GM21528 (cell line): ENCODE results near the gene TOX2.

Source experiments
- ATAC-seq: cut with Tn5 transposase; IDR thresholded peaks from one replicate; pipeline ENCODE4 v1.9.1; 2021; ENCODE audit warnings: mild to moderate bottlenecking, moderate library complexity; ENCODE audit not compliant: unreplicated experiment, low FRiP score

The TOX2 gene

DNA sequence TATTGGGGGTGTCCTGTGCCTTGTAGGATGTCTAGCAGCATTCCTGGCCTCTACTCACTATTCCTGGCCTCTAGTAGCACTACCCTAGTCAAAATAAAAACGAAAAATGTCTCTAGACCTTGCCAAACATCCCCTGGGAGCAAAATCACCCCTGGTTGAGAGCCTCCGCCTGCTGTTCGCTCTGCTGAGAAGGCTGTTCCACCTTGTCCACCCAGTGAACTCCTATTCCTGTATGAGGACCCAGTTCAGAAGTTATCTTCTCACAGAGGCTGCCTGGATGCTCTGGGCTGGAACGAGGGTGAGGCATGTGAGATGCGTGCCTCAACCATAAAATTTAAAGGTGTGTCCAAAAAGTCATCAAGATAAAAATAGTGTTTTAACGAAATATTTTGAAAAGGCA is 101.9 kb downstream of the TOX2 start:
- ATAC-seq, result no peak

DNA sequence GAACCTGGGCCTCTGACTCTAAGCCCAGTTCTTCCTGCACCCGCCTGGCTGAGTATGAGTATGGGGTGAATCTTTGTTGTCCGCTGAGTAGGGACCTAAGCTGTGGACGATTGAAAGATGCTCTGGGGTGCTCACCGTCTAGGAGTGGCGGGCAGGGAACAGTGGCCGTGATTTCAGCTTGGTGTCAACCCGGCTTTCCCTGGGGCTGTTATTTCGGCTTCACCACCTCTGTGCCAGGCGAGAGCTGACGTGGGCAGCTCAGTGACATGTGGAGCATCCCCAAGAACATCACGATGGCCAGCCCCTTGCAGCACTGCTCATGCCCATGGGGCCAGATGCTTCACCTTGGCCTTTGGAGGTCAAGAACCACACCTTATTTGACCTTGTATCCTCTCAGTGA is 102.6 kb downstream of the TOX2 start:
- ATAC-seq, result no peak

DNA sequence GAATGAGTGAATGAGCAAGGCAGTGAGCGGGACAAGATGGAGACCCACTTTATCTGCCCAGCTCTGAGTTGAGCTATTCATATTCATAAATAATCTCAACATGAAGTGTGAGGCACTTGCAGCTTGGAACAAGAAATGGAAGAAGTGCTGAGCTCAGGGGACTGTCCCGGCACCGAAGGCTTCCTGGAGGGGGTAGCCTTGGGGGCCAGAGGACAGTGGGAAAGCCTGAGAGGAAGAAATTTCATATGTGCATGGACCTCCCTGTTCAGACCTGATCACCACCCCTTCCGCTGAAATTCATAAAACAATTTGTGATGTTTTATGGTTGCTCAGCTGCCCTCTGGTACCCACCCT is 103.2 kb downstream of the TOX2 start:
- ATAC-seq, result no peak

- no peak for ATAC-seq
These were observed 103.7 kb downstream of the TOX2 start for GRCh38 chr20:44018259-44018941.

- no peak for ATAC-seq
These were observed 104.4 kb downstream of the TOX2 start for GRCh38 chr20:44018942-44019637.

DNA sequence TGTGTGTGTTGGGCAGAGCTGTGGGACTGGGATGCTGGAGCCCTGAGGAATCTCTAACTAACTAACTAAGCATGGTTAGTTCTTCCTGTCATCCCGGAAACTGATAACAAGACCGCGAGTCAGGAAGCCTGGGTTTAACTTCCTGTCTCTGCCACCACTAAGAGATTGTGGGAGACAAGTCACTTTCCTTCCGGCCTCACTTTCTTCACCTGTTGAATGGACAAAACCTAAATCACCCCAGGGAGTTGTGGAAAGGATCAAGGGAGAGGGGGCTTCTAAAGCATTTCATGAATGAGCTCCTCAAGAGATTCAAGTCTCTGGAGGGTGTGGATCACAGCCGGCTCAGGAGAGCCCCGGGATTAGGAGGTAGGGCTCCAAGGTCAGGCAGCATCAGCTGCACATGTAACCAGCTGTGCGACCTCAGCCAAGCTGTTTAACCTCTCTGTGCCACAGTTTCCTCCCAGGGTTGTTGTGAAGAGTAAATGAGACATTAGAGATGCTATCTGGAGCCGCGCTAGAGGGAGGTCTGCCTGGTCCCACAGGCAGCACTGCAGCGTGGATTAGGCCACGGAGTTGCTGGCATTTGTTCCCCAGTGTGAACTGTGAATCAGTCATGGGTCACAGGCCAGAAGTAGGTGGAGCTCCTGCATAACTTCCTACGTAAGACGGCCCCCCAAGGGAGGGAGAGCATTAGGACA is 105.1 kb downstream of the TOX2 start:
- ATAC-seq, result no peak

- no peak for ATAC-seq
These were observed 105.9 kb downstream of the TOX2 start for GRCh38 chr20:44020406-44021148.

GRCh38 chr20:44021186-44021585 is 106.5 kb downstream of the TOX2 start:
- no peak for ATAC-seq

- no peak for ATAC-seq
These were observed 107.2 kb downstream of the TOX2 start for GRCh38 chr20:44021900-44022299.

- no peak for ATAC-seq
These were observed 107.8 kb downstream of the TOX2 start for GRCh38 chr20:44022464-44022863.

DNA sequence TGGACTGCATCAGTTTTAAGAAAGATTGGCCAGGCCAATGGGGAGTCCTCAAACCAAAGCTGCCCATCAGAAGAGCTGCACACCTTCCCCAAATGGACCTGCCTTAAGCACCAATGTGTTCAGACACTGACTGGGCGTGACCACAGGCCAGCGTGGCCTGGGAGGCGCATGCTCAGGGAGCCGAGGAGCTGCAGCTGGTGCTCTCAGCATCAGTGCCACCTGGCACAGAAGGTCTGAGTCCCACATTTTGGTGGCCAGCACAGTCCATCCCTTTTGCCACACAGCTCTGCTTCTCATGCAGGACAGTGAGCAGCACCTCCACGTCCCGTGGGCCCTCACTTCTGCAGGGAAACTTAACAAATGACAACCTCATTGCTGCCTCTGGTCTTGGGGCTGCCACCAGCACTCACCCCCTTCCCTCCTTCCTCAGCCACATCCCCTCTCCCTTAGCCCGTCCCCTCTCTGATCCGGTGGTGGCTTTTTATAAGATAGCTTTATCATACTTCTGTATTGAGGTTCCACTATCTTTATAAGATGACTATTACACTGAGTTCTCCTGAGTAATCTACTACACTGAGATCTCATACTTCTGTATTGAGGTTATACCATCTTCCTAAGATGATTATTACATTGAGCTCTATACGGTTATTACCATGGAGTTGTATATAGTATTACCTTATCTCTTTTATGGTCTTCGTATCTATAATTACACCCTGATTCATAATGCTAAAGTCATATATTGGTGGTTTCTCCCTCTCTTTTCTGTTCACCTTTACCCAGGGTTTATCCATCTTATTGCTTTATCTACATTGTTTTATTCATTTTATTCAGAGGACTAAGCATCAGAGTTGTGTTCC is 109.1 kb downstream of the TOX2 start:
- ATAC-seq, result no peak

DNA sequence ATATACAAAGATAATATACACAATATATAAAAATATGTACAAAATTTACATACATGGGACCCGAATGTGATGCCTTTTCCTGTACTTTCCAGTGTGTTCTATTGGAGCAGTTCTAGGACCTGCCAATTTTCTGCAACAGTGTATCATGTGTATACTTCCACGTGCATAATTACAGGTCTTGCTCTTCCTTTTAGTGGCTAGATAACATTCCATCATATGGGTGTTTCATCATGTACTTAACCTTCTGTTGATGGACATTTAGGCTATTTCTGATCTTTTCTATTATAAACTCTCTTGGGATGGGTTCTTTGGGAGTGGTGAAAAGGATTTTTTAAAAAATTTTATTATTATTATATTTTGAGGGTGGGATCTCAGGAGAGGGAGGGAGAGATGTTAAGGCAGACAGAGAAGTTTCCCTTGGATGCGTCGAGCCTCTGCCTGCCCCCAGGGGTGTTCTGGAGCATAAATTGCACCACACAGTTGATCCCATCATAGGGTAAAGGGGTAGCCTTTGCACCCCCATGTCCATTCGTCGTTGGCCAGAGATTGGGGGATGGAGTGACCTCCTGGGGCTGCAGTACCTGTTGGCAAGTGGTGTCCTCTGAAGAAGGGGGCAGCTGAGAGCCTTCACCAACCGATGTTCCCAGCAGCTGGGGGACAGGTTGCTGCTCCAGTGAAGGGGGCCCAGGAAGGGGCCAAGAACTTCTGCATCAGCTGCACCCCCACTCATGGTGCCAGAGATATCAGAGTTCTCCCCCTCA is 110.3 kb downstream of the TOX2 start:
- ATAC-seq, result no peak

- ATAC-seq, result no peak
These were observed 111.1 kb downstream of the TOX2 start for GRCh38 chr20:44025756-44026155.

DNA sequence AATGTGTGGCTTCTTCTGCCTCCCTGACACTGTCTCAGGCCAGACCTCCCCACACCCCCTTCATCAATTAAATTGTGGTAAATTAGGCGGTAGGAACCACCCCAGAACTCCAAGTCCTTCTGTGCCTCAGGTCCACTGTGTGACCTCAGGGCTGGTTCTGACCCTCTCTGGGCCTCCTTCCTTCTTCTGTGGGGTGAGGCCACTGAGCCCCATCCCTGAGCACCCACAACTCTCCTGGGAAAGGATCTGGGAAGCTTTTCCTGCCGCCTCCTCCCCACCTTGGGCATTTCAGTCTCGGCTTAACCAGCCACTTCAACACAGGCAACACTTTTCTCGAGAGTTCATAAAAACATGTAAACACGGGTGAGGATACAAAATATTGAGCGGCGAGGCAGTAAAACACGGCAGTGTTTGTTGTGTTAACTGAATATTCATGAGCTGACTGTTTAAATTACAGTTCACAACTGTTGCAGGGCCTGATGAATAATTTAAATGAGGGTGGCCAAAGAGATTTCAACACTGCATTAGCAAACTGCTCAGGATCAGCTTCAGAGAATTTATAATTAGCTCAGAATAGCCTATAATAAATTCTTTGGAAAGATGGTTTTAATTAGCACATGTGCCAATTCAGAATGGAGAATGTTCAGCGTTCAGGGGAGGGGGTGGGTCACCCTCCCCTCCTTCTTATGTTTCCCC is 112.1 kb downstream of the TOX2 start:
- no peak for ATAC-seq

GRCh38 chr20:44027343-44028002 is 112.8 kb downstream of the TOX2 start:
- no peak for ATAC-seq

- ATAC-seq, result no peak
These were observed 113.5 kb downstream of the TOX2 start for GRCh38 chr20:44028003-44028730.
